GM19463 (cell line): ENCODE results near the gene HNRNPC.
A peak's percentile ranks its signal among the peaks of the same experiment; 100 is the strongest.
"Not testable (repeated sequence)": the region's sequence is repeated elsewhere in the genome, so short reads cannot be mapped to it uniquely, and the experiment has no call there.

Experiments used
- ATAC-seq: cut with Tn5 transposase; IDR thresholded peaks from one replicate; pipeline ENCODE4 v1.9.1; 2021; ENCODE audit warnings: mild to moderate bottlenecking, moderate library complexity; ENCODE audit not compliant: unreplicated experiment

The HNRNPC gene

GRCh38 chr14:21272661-21273060 lies 3.4 kb upstream of the HNRNPC start:
- ATAC-seq, result not testable (repeated sequence)

GRCh38 chr14:21268617-21269251 lies 508 bp downstream of the HNRNPC start:
- no peak for ATAC-seq

GRCh38 chr14:21267886-21268616 lies 1.2 kb downstream of the HNRNPC start:
- no peak for ATAC-seq

GRCh38 chr14:21267431-21267845 lies 1.8 kb downstream of the HNRNPC start:
- no peak for ATAC-seq

GRCh38 chr14:21264025-21264801 lies 5.0 kb downstream of the HNRNPC start:
- peak; percentile 66 for ATAC-seq

- no peak for ATAC-seq
Measured at GRCh38 chr14:21263284-21264024, 5.8 kb downstream of the HNRNPC start.

GRCh38 chr14:21262410-21262809 lies 6.8 kb downstream of the HNRNPC start:
- no peak for ATAC-seq

GRCh38 chr14:21261824-21262223 lies 7.4 kb downstream of the HNRNPC start:
- ATAC-seq, result no peak

GRCh38 chr14:21258889-21259787 lies 10.1 kb downstream of the HNRNPC start:
- ATAC-seq, result no peak

GRCh38 chr14:21258005-21258888 lies 11.0 kb downstream of the HNRNPC start:
- ATAC-seq, result no peak

GRCh38 chr14:21257394-21257909 lies 11.8 kb downstream of the HNRNPC start:
- no peak for ATAC-seq

- no peak for ATAC-seq
Measured at GRCh38 chr14:21256539-21257393, 12.5 kb downstream of the HNRNPC start.

- ATAC-seq, result not testable (repeated sequence)
Measured at GRCh38 chr14:21256102-21256447, 13.2 kb downstream of the HNRNPC start.

GRCh38 chr14:21255385-21256101 lies 13.7 kb downstream of the HNRNPC start:
- no peak for ATAC-seq

GRCh38 chr14:21252149-21252548 lies 17.1 kb downstream of the HNRNPC start:
- ATAC-seq, result no peak

GRCh38 chr14:21251215-21251614 lies 18.0 kb downstream of the HNRNPC start:
- ATAC-seq, result no peak

- ATAC-seq, result no peak
Measured at GRCh38 chr14:21248739-21249411, 20.4 kb downstream of the HNRNPC start.
